ENCODE results near the gene SMIM32.

DNA sequence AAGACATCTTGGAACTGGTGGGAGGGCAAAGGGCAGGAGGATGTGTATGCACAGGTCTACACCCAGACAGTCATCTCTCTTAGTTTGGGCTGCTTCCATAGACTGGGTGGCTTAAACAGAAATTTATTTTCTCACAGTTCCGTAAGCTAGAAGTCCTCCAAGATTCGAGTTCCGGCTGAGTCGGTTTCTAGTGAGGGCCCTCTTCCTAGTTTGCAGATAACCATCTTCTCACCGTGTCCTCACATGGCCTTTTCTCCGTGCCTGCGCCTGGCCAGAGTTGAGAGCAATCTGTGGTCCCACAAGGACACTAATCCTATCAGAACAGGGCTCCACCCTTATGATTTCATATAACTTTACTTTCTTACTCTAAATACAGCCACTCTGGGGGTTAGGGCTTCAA, 4.1 kb downstream of the SMIM32 start:
- no peak for TF ChIP-seq POLR2A (IDR thresholded peaks at IDR 0.05)
- TF ChIP-seq, protein P1, sequence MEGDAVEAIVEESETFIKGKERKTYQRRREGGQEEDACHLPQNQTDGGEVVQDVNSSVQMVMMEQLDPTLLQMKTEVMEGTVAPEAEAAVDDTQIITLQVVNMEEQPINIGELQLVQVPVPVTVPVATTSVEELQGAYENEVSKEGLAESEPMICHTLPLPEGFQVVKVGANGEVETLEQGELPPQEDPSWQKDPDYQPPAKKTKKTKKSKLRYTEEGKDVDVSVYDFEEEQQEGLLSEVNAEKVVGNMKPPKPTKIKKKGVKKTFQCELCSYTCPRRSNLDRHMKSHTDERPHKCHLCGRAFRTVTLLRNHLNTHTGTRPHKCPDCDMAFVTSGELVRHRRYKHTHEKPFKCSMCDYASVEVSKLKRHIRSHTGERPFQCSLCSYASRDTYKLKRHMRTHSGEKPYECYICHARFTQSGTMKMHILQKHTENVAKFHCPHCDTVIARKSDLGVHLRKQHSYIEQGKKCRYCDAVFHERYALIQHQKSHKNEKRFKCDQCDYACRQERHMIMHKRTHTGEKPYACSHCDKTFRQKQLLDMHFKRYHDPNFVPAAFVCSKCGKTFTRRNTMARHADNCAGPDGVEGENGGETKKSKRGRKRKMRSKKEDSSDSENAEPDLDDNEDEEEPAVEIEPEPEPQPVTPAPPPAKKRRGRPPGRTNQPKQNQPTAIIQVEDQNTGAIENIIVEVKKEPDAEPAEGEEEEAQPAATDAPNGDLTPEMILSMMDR (IDR thresholded peaks at IDR 0.05), result no peak

Data from adrenal gland (tissue), 5 donors.